ENCODE data around the gene DMRT2. TPM values are rescaled to one million over a fixed set of nuclear protein-coding genes. Genes with fewer than 3 reads are reported as not detected.
A peak's percentile ranks its signal among the peaks of the same experiment; 100 is the strongest.

The DMRT2 gene
- total RNA-seq, 1 experiment from 2014 or later, result not detected

DNA sequence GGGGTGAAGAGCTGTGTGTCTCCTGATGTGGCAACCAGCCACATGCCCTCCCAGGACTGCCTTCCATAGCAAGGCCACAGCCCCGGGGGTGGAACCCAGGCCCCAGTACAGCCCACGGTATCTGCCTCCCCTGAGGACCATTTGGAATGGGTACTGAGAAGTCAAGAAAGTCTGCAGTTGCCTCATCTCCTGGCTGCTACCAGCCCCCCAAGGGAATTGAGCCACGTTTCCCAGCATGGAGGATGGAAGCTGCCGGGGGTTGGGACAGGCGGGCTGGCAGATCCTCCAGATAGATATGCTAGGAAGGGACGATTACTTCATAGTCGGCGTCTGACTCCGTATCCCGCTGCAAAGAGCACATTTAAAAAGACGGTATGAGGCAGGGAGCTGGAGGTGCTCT lies 5.5 kb upstream of the DMRT2 start:
- H2AK5ac ChIP-seq (ENCODE audit: insufficient read length, low read length), result no peak overlapping the region
- no peak overlapping the region for H4K8ac ChIP-seq (replicated peaks; ENCODE audit: insufficient read length, low read depth, low read length)
- DNase-seq, result no peak
- no CpG with 5 or more reads among the region's 11 CpGs for WGBS (ENCODE audit: extremely low coverage, insufficient read length, low lambda C conversion rate)
- TF ChIP-seq, protein P1, sequence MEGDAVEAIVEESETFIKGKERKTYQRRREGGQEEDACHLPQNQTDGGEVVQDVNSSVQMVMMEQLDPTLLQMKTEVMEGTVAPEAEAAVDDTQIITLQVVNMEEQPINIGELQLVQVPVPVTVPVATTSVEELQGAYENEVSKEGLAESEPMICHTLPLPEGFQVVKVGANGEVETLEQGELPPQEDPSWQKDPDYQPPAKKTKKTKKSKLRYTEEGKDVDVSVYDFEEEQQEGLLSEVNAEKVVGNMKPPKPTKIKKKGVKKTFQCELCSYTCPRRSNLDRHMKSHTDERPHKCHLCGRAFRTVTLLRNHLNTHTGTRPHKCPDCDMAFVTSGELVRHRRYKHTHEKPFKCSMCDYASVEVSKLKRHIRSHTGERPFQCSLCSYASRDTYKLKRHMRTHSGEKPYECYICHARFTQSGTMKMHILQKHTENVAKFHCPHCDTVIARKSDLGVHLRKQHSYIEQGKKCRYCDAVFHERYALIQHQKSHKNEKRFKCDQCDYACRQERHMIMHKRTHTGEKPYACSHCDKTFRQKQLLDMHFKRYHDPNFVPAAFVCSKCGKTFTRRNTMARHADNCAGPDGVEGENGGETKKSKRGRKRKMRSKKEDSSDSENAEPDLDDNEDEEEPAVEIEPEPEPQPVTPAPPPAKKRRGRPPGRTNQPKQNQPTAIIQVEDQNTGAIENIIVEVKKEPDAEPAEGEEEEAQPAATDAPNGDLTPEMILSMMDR (conservative IDR thresholded peaks at IDR 0.05), result no peak
- no peak overlapping the region for H3T11ph ChIP-seq (ENCODE audit: low read length)
- no peaks in the 10 kb centered on the region for H3K4me1 ChIP-seq (ENCODE audit: insufficient read depth, low read length)
- peaks cover 0 to 3% (median 0%) of the 10 kb centered on the region in 3 experiments; a peak in 2 of 7 replicates for H3K36me3 Mint-ChIP-seq (ENCODE audit: insufficient read depth in 1 of 3, low read depth in 3 of 3)
- H3K9me3 ChIP-seq (ENCODE audit: control insufficient read depth, low read depth, low read length), result no peaks in the 10 kb centered on the region
- H3K56ac ChIP-seq (ENCODE audit: insufficient read length, low read depth, low read length), result no peak overlapping the region
- no peaks in the 10 kb centered on the region for H3K79me1 ChIP-seq (ENCODE audit: insufficient read depth, low read depth, low read length, poor library complexity, severe bottlenecking)
- H3K27me3 ChIP-seq (ENCODE audit: insufficient read depth, low read length), result peaks cover 80% of the 10 kb centered on the region
- peaks cover 100% of the 10 kb centered on the region for H3K27me3 Mint-ChIP-seq (ENCODE audit: low read depth)
- H3K4me2 ChIP-seq (ENCODE audit: insufficient read depth, insufficient read length, low read length), result no peak overlapping the region
- H4K5ac ChIP-seq (ENCODE audit: insufficient read length, low read depth, low read length), result no peak overlapping the region
- no peak overlapping the region for H3K23ac ChIP-seq (ENCODE audit: insufficient read length, low read depth, low read length)
- H3K4me3 Mint-ChIP-seq, result peak overlapping the region in 1 of 2 experiments; percentile 46; a peak in 2 of 5 replicates
- H3K4ac ChIP-seq (ENCODE audit: low read depth, low read length), result no peak overlapping the region
- H4K91ac ChIP-seq (ENCODE audit: insufficient read length, low read depth, low read length), result no peak overlapping the region
- no peak overlapping the region for H3K18ac ChIP-seq (ENCODE audit: insufficient read length, low read depth, low read length)
- H2BK20ac ChIP-seq (ENCODE audit: low read depth, low read length, poor library complexity, severe bottlenecking), result no peak overlapping the region
- H3K27ac Mint-ChIP-seq, result no peak overlapping the region
- no peak overlapping the region for H2BK12ac ChIP-seq (ENCODE audit: insufficient read length, low read depth, low read length)
- no peaks in the 10 kb centered on the region for H4K20me1 ChIP-seq (ENCODE audit: control insufficient read depth, insufficient read depth, insufficient read length)
- no peak overlapping the region for H3K14ac ChIP-seq (ENCODE audit: insufficient read depth, low read length)
- peaks cover 8 to 43% of the 10 kb centered on the region in 2 experiments; a peak in 3 of 4 replicates for H3K4me1 Mint-ChIP-seq
- H3K23me2 ChIP-seq (ENCODE audit: insufficient read length, low read depth, low read length, poor library complexity, severe bottlenecking), result peaks cover 8% of the 10 kb centered on the region
- H3K79me2 ChIP-seq (ENCODE audit: insufficient read depth, low read length), result no peaks in the 10 kb centered on the region
- no peak overlapping the region for H2BK15ac ChIP-seq (ENCODE audit: low read depth, low read length)
- H2BK120ac ChIP-seq (ENCODE audit: low read depth, low read length, poor library complexity, severe bottlenecking), result no peak overlapping the region
- H2AFZ ChIP-seq (ENCODE audit: low read length), result no peak overlapping the region
- no peak overlapping the region for H2BK5ac ChIP-seq (ENCODE audit: insufficient read length, low read length)
- no peak overlapping the region for H3K27ac ChIP-seq (ENCODE audit: insufficient read length, low read depth, low read length)
- H3K9me3 Mint-ChIP-seq, result peaks cover 7 to 34% of the 10 kb centered on the region in 2 experiments
- H3K9ac ChIP-seq (ENCODE audit: extremely low read depth, insufficient read length, low read length), result no peak overlapping the region
